Left ventricle myocardium inferior (tissue), 1 donor: ENCODE results near the gene DLG2. TPM values are rescaled to one million over a fixed set of nuclear protein-coding genes. Genes with fewer than 3 reads are reported as not detected.

Source experiments
- DNase-seq: peaks from one replicate; pipeline ENCODE4 v3.0.0-alpha.2; 2020
- H3K27ac ChIP-seq: fragments of 200-600 bp; replicated peaks from 2 replicates; pipeline ENCODE4 v1.8.0; 2021
- H3K27me3 ChIP-seq: fragments of 200-600 bp; 2 replicates; pipeline ENCODE4 v1.8.0; 2021; ENCODE audit warnings: low read depth
- H3K36me3 ChIP-seq: fragments of 200-600 bp; 2 replicates; pipeline ENCODE4 v1.8.0; 2021
- H3K4me1 ChIP-seq: fragments of 200-600 bp; 2 replicates; pipeline ENCODE4 v1.8.0; 2021
- H3K4me3 ChIP-seq: fragments of 200-600 bp; 2 replicates; pipeline ENCODE4 v1.8.0; 2021; ENCODE audit warnings: mild to moderate bottlenecking, moderate library complexity
- H3K9me3 ChIP-seq: fragments of 200-600 bp; replicated peaks from 2 replicates; pipeline ENCODE4 v1.8.0; 2021
- intact Hi-C: fragments of 100-400 bp; cut with micrococcal nuclease; formaldehyde crosslinking; loops from one replicate; pipeline ENCODE4 v1.11.0; 2022
- total RNA-seq: library from RNA; stranded (reverse); fragmentation: NEBNext Ultra II Directional; extraction: Animal tissue kit (Norgen Biotek cat#: 25700); gene quantifications from one replicate; pipeline ENCODE4 v1.2.1, GENCODE V29; 2021
- TF ChIP-seq, protein P1 (sequence below): fragments of 200-600 bp; IDR thresholded peaks from 2 replicates; pipeline ENCODE4 v1.8.0; 2021; ENCODE audit warnings: antibody characterized with exemption, mild to moderate bottlenecking, borderline replicate concordance
- donor health status: DM: no; HTN: yes; CAD: no; lungs with severe emphysema.

DLG2 gene
- total RNA-seq, 1 donor from 2014 or later = 6.5 TPM

DNA sequence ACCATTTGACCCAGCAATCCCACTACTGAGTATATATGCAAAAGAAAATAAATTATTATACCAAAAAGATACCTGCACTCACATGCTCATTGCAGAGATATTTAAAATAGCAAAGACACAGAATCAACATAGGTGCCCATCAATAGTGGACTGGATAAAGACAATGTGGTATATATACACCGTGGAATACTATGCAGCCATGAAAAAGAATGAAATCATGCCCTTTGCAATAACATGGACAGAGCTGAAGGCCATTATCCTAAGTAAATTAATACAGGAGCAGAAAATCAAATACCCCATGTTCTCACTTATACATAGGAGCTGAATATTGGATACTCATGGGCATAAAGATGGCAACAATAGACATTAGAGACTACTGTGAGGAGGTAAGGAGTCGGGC is 68.7 kb downstream of the DLG2 start:
- intact Hi-C loops = no loop called here
- DNase-seq = no peak
- H3K9me3 ChIP-seq = peaks cover 14% of the 10 kb centered on the region
- H3K4me1 ChIP-seq = no peaks in the 10 kb centered on the region
- no peak overlapping the region for H3K4me3 ChIP-seq
- H3K27ac ChIP-seq = no peak overlapping the region
- TF ChIP-seq, protein P1, sequence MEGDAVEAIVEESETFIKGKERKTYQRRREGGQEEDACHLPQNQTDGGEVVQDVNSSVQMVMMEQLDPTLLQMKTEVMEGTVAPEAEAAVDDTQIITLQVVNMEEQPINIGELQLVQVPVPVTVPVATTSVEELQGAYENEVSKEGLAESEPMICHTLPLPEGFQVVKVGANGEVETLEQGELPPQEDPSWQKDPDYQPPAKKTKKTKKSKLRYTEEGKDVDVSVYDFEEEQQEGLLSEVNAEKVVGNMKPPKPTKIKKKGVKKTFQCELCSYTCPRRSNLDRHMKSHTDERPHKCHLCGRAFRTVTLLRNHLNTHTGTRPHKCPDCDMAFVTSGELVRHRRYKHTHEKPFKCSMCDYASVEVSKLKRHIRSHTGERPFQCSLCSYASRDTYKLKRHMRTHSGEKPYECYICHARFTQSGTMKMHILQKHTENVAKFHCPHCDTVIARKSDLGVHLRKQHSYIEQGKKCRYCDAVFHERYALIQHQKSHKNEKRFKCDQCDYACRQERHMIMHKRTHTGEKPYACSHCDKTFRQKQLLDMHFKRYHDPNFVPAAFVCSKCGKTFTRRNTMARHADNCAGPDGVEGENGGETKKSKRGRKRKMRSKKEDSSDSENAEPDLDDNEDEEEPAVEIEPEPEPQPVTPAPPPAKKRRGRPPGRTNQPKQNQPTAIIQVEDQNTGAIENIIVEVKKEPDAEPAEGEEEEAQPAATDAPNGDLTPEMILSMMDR = no peak
- H3K27me3 ChIP-seq = no peaks in the 10 kb centered on the region
- H3K36me3 ChIP-seq = no peaks in the 10 kb centered on the region

DNA sequence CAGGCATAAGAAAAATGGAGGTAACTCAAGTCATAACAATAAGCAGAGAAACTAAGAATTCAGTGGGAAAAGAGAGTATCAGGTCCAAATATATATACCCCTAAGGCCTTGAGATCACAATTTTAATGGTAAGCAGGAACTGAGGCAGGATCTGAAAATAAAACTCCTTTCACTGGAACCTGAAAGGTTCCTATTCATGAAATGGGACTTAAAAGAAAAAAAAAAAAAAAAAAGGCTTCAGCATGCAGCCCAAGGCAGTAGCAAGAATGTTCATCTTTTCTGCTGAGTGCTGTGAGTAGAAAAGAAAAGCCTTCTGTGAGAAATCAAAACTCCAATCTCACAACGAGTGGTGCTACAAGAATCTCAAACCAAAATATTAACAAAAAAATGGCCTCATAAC is 75.3 kb downstream of the DLG2 start:
- intact Hi-C loops = no loop called here
- Histone ChIP-seq H3K36me3 (no peaks in the 10 kb centered on the region), H3K4me3 (no peak overlapping the region), H3K27ac (no peak overlapping the region), H3K9me3 (no peaks in the 10 kb centered on the region), H3K27me3 (no peaks in the 10 kb centered on the region), H3K4me1 (no peaks in the 10 kb centered on the region)
- TF ChIP-seq, protein P1 = no peak
- DNase-seq = no peak

DNA sequence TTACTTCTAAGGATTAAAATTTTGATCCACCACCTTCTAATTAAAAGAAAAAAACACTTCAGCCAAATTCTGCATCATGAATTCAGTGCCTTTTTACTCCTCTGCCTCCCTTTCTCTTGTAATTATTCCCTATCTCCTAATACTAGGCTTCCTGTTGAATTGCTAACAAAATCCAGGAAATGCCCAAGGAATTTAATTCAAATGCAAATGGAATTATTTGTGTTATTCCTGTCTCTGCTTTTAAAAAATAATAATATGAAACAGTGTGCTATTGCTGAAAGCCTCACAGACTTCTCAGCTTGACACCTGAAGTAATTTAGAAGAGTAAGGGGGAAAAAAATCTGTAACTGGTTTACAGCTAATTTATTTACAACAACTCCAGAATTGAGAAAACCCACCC is 85.5 kb downstream of the DLG2 start:
- Histone ChIP-seq H3K4me3 (no peak overlapping the region), H3K27me3 (no peaks in the 10 kb centered on the region), H3K36me3 (peaks cover 7% of the 10 kb centered on the region), H3K9me3 (peaks cover 3% of the 10 kb centered on the region), H3K27ac (peak overlapping the region; percentile 18), H3K4me1 (peaks cover 32% of the 10 kb centered on the region)
- TF ChIP-seq, protein P1 = no peak
- no peak for DNase-seq
- intact Hi-C loops = no loop called here

DNA sequence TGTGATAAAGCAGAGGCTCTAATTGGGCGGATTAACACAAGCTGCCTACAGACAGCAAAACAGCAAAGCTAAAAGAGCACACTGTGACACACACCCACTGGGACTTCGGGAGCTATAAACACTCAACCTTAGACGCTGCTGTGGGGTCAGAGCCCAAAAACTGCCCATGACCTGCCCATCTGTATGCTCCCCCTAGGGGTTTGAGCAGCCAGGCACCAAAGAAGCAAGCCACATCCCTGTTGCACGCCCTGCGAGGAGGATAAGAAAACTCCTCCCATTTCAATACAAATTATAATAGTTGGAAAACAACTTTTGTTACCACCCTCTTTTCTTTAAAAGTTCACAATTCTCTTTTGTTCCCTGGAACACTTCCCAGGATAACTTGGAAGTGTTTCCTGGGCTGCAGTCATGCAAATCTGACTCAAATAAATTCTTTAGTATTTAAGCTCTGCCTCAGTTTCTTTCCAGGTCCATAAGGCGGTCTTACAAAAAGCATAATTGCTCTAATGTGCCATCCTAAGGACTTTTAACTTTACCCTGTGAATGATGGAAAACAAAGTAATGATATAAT is 86.4 kb downstream of the DLG2 start:
- Histone ChIP-seq H3K4me3 (no peak overlapping the region), H3K36me3 (peaks cover 11% of the 10 kb centered on the region), H3K9me3 (peaks cover 3% of the 10 kb centered on the region), H3K27me3 (no peaks in the 10 kb centered on the region), H3K4me1 (peaks cover 32% of the 10 kb centered on the region), H3K27ac (peak overlapping the region; percentile 43)
- TF ChIP-seq, protein P1 = peak; percentile 28
- intact Hi-C loops = no loop called here
- DNase-seq = no peak

DNA sequence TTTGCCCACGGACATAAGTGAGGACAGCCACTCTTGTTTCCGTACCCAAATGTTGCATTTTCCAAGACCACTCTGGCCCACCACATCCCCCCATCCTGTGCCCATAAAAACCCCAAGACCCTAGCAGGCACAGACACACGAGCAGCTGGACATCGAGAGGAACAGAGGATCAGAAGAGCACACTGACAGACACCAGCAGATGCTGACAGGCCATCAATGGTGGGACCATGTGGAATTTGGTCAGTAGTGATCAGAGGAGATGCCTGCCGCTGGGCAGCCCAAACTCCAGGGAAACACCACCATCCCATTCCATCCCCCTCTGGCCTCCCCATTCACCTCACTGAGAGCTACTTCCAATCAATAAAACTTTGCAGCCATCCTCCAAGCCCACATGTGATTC is 87.0 kb downstream of the DLG2 start:
- H3K9me3 ChIP-seq = peaks cover 4% of the 10 kb centered on the region
- TF ChIP-seq, protein P1 = no peak
- H3K36me3 ChIP-seq = peaks cover 11% of the 10 kb centered on the region
- intact Hi-C loops = no loop called here
- no peak overlapping the region for H3K4me3 ChIP-seq
- peaks cover 32% of the 10 kb centered on the region for H3K4me1 ChIP-seq
- H3K27ac ChIP-seq = peak overlapping the region; percentile 43
- H3K27me3 ChIP-seq = no peaks in the 10 kb centered on the region
- DNase-seq = no peak

DNA sequence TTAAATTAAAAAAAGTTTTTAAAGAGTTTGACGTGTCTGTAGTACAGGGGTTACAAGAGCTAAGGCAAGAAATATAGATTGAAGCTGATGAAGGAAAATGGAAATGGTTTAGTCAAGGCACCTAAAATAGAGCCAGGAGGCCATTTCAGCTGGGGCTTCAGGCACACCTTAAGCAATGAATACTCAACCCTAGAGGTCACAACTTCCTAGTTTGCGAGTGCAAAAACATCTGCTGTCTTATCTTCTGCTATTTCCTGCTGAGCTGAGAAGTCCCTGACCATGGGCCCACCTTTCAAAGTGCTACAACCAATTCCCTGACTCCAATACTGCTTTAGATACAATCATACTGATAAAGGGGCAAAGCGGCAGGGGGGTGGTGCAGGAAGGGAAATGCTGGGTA is 87.4 kb downstream of the DLG2 start:
- intact Hi-C loops = no loop called here
- peaks cover 8% of the 10 kb centered on the region for H3K9me3 ChIP-seq
- H3K36me3 ChIP-seq = peaks cover 15% of the 10 kb centered on the region
- TF ChIP-seq, protein P1 = no peak
- no peaks in the 10 kb centered on the region for H3K27me3 ChIP-seq
- no peak for DNase-seq
- peaks cover 32% of the 10 kb centered on the region for H3K4me1 ChIP-seq
- no peak overlapping the region for H3K4me3 ChIP-seq
- H3K27ac ChIP-seq = peak overlapping the region; percentile 43
